K562 (cell line): ENCODE data around the gene TEPSIN. TPM values are rescaled to one million over a fixed set of nuclear protein-coding genes. Genes with fewer than 3 reads are reported as not detected.

Source experiments
- ATAC-seq: fragments of 200-7000 bp; cut with Tn5 transposase; 3 replicates; pipeline ENCODE4 v1.9.1; 2020; ENCODE audit warnings: moderate library complexity
- BruUV-seq: library from RNA; stranded (reverse); fragments of 400-500 nt; replicated peaks from 2 replicates; lab custom pipeline; 2021; lab: Mats Ljungman, UMichigan
- CTCF ChIA-PET: fragments of 300-600 bp; formaldehyde crosslinking; extraction: SDS; loops from one replicate; lab custom pipeline; 2021; ENCODE audit warnings: low intra/inter-chr PET ratio; lab: Yijun Ruan, JAX
- POLR2A ChIA-PET: fragments of 300-600, 350-650 bp; sonication (Branson Sonifier 250); formaldehyde crosslinking; extraction: SDS; loops from one replicate; lab custom pipeline; 2021; ENCODE audit warnings: antibody characterized with exemption, inconsistent platforms; lab: Yijun Ruan, JAX
- DNase-seq, 4 experiments: peaks; one replicate each; pipeline versions ENCODE4 v3.0.0 to v3.0.0-alpha.2; 2011 to 2018; ENCODE audit warnings: low spot score in 3 of 4, mixed read lengths in 3 of 4; ENCODE audit errors: extremely low read depth in 1 of 4
- FAIRE-seq: peaks from 2 replicates; lab custom pipeline; 2011; peaks lifted over from hg19 to GRCh38; lab: Jason Lieb, UNC
- H2AFZ ChIP-seq: 2 replicates; pipeline ENCODE4 v1.6.0; 2011; ENCODE audit warnings: low read depth, low read length, control low read depth, inconsistent platforms
- H3K27ac ChIP-seq: fragments of 200-600 bp; 3 replicates; pipeline ENCODE4 v1.8.0; 2011; ENCODE audit warnings: low read depth, mild to moderate bottlenecking, control low read depth, inconsistent platforms, low read length, moderate library complexity, mixed read lengths; ENCODE audit errors: extremely low read depth
- H3K27me3 ChIP-seq, 2 experiments: fragments of 300-600 bp in 1 of 2; 2 replicates in 1 of 2; 3 replicates in 1 of 2; pipeline versions ENCODE4 v1.6.0 to v1.8.0; 2011; ENCODE audit warnings: inconsistent platforms in 2 of 2, low read length in 2 of 2, mild to moderate bottlenecking in 1 of 2, mixed read lengths in 1 of 2, moderate library complexity in 1 of 2; ENCODE audit not compliant: control insufficient read depth in 2 of 2, insufficient read depth in 2 of 2
- H3K36me3 ChIP-seq: fragments of 300-600 bp; 3 replicates; pipeline ENCODE4 v1.8.0; 2011; ENCODE audit warnings: mild to moderate bottlenecking, low read length, inconsistent platforms; ENCODE audit not compliant: control insufficient read depth, insufficient read depth
- H3K4me1 ChIP-seq, 2 experiments: fragments of 200-600 bp in 1 of 2; replicated peaks in 1 of 2; 2 replicates in 1 of 2; 3 replicates in 1 of 2; pipeline versions ENCODE4 v1.5.1 to v1.8.0; 2011; ENCODE audit warnings: inconsistent platforms in 2 of 2, low read length in 2 of 2, mild to moderate bottlenecking in 1 of 2, mixed read lengths in 1 of 2, moderate library complexity in 1 of 2; ENCODE audit not compliant: control insufficient read depth in 2 of 2, insufficient read depth in 2 of 2
- H3K4me2 ChIP-seq: 2 replicates; pipeline ENCODE4 v1.6.1; 2011; ENCODE audit warnings: low read length, control low read depth, inconsistent platforms, mixed read lengths; ENCODE audit not compliant: insufficient read depth
- H3K4me3 ChIP-seq: fragments of 200-600 bp; sonication (generic), shearing (Covaris generic); 2 replicates; pipeline ENCODE4 v1.5.1; 2016; ENCODE audit warnings: control low read depth, inconsistent platforms
- H3K79me2 ChIP-seq: fragments of 200-600 bp; 3 replicates; pipeline ENCODE4 v1.8.0; 2011; ENCODE audit warnings: low read length, inconsistent platforms; ENCODE audit not compliant: control insufficient read depth, insufficient read depth
- H3K9ac ChIP-seq, 2 experiments: 2 replicates each; pipeline versions ENCODE4 v1.6.0 to v1.6.1; 2011; ENCODE audit warnings: low read depth in 2 of 2, low read length in 2 of 2, control low read depth in 1 of 2, inconsistent platforms in 1 of 2, mild to moderate bottlenecking in 1 of 2, mixed read lengths in 1 of 2; ENCODE audit not compliant: insufficient read depth in 1 of 2
- H3K9me1 ChIP-seq: one replicate; pipeline ENCODE4 v1.6.0; 2011; ENCODE audit warnings: inconsistent platforms, mild to moderate bottlenecking, low read length, moderate library complexity; ENCODE audit not compliant: control insufficient read depth, insufficient read depth
- H3K9me3 ChIP-seq: replicated peaks from 2 replicates; pipeline ENCODE4 v1.5.1; 2011; ENCODE audit warnings: low read depth, low read length, inconsistent platforms; ENCODE audit not compliant: control insufficient read depth, insufficient read depth
- H4K20me1 ChIP-seq: replicated peaks from 2 replicates; pipeline ENCODE4 v1.6.1; 2011; ENCODE audit warnings: low read length, inconsistent platforms, mixed read lengths; ENCODE audit not compliant: control insufficient read depth, insufficient read depth
- POLR2G ChIP-seq: fragments of 200-400 bp; formaldehyde crosslinking; IDR thresholded peaks from 2 replicates; pipeline ENCODE4 v1.6.1; 2017; ENCODE audit warnings: low read depth, mild to moderate bottlenecking, antibody characterized with exemption, low read length, moderate library complexity
- WGBS: fragments of 100-300 bp; shearing (Covaris generic); methylation state at CpG from one replicate; pipeline ENCODE4 v1.1.6; 2016; ENCODE audit warnings: low coverage, mixed read lengths; ENCODE audit not compliant: insufficient coverage; ENCODE audit errors: missing lambda C conversion rate; 5-methylcytosine and 5-hydroxymethylcytosine counted together
- in situ Hi-C: fragments of 300-500 bp; cut with MboI; formaldehyde crosslinking; loops from 4 replicates; pipeline ENCODE4 v1.15.0; 2018; ENCODE audit warnings: inconsistent platforms, mixed read lengths
- intact Hi-C: fragments of 100-400 bp; cut with micrococcal nuclease; formaldehyde crosslinking; loops from 2 replicates; pipeline ENCODE4 v1.14.2; 2022
- polyA plus RNA-seq, 8 experiments: library from polyadenylated mRNA; depleted of rRNA in 4 of 8; stranded (reverse) in 5 of 8; unstranded in 3 of 8; fragments of >200 nt; fragmentation: Nextera tagmentation in 2 of 8; fragmentation: Illumina TruSeq in 1 of 8; extraction: Ambion mirVana in 2 of 8; extraction: Trizol in 1 of 8; gene quantifications; 2 replicates each; pipeline versions ENCODE4 v1.2.1 to v1.2.3, GENCODE V29; 2011 to 2014; ENCODE audit warnings: inconsistent platforms in 1 of 8, missing spikeins in 1 of 8
- total RNA-seq, 7 experiments: library from RNA; depleted of rRNA in 6 of 7; stranded (reverse); fragments of >200 nt in 6 of 7; fragmentation: Illumina TruSeq in 2 of 7; extraction: Trizol in 2 of 7; gene quantifications; 2 replicates each; pipeline versions ENCODE4 v1.2.1 to v1.2.3, GENCODE V29; 2011 to 2021; ENCODE audit warnings: low replicate concordance in 1 of 7
- TF ChIP-seq, protein P1 (sequence below): sonication (generic); formaldehyde crosslinking; IDR thresholded peaks from 2 replicates; pipeline ENCODE4 v1.9.0; 2022; ENCODE audit warnings: mild to moderate bottlenecking, missing genetic modification reagents

Gene TEPSIN
- total and polyA plus RNA-seq, 9 of the 15 experiments (the other 6 are each of a cell fraction or from before 2014, with no cell fraction given) = 0.80 to 29.8 (median 5.3) TPM

DNA sequence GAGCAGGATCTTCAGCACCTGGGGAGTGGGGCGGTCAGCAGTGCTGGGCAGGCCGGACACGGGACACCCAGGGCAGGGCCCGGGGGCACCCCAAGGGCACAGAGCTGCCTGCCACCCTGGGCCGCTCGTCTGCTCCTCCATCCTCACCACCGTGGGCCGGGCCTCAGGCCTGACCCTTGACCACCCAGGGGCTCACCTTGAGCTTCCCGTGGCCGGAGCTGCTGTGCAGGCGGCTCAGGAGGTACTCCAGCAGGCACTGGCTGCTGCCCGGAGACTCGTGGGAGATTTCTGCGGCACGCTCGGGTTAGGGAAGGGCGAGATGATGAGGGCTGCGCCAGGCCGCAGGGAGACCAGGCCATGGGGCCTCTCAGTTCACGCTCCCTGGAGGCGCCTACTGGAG is 2.1 kb downstream of the TEPSIN start:
- Histone ChIP-seq H3K79me2 (peaks cover 32% of the 10 kb centered on the region), H3K36me3 (peaks cover 20% of the 10 kb centered on the region; the same call in 1 of the 3 replicates), H3K27me3 (no peaks in the 10 kb centered on the region), H2AFZ (no peak overlapping the region), H3K4me1 (peaks cover 29 to 93% of the 10 kb centered on the region in 2 experiments), H3K4me2 (no peak overlapping the region), H3K27ac (no peak overlapping the region), H4K20me1 (peaks cover 33% of the 10 kb centered on the region), H3K9ac (peak overlapping the region in 1 of 2 experiments; percentile 41; a peak in 2 of 4 replicates), H3K9me1 (peaks cover 9% of the 10 kb centered on the region)
- in situ Hi-C loops = loop anchor here (25.0 kb wide), 1 partner anchor 99 kb away; no protein-coding TSS in a partner anchor
- POLR2A ChIA-PET = no interaction called here
- ATAC-seq (no peak), DNase-seq (no peak)
- TF ChIP-seq, protein P1, sequence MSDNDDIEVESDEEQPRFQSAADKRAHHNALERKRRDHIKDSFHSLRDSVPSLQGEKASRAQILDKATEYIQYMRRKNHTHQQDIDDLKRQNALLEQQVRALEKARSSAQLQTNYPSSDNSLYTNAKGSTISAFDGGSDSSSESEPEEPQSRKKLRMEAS (CRISPR knock-in tag) = no peak
- 0 out of 2 replicates have a peak, but pooled peaks have one; percentile 4 for TF ChIP-seq POLR2G
- TF ChIP-seq, all 486 proteins: peak for 1
- no peaks in the 10 kb centered on the region for H3K9me3 ChIP-seq
- WGBS = 90% methylated on average over 20 of the region's 21 CpGs
- H3K4me3 ChIP-seq = no peak overlapping the region
- FAIRE-seq = no peak
- intact Hi-C loops = loop anchor here (10.0 kb wide), 1 partner anchor 222 kb away; no protein-coding TSS in a partner anchor
- CTCF ChIA-PET = no interaction called here
- BruUV-seq = no TSS peak
